Measurements from ENCODE around the gene PROSER3.

DNA sequence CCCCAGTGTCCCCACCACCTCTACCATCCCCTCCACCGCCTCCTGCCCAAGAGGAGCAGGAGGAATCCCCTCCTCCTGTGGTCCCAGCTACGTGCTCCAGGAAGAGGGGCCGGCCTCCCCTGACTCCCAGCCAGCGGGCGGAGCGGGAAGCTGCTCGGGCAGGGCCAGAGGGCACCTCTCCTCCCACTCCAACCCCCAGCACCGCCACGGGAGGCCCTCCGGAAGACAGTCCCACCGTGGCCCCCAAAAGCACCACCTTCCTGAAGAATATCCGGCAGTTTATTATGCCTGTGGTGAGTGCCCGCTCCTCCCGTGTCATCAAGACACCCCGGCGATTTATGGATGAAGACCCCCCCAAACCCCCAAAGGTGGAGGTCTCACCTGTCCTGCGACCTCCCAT is 37.3 kb upstream of the PROSER3 start:
- TF ChIP-seq OSR1 (CRISPR knock-in tag; IDR thresholded peaks at IDR 0.05) (no peak), ISL1 (CRISPR knock-in tag; IDR thresholded peaks at IDR 0.05) (no peak)

Data from SK-N-SH treated with all-trans-retinoic acid at 6 μM for 48 hours (cell line).